Amniotic stem cell (primary cell): ENCODE measurements around the gene KIAA0319L.
"Not testable (repeated sequence)": the region's sequence is repeated elsewhere in the genome, so short reads cannot be mapped to it uniquely, and the experiment has no call there.

Experiments used
- DNase-seq: peaks from one replicate; lab custom pipeline; 2025; lab: John Stamatoyannopoulos, UW

The KIAA0319L gene

DNA sequence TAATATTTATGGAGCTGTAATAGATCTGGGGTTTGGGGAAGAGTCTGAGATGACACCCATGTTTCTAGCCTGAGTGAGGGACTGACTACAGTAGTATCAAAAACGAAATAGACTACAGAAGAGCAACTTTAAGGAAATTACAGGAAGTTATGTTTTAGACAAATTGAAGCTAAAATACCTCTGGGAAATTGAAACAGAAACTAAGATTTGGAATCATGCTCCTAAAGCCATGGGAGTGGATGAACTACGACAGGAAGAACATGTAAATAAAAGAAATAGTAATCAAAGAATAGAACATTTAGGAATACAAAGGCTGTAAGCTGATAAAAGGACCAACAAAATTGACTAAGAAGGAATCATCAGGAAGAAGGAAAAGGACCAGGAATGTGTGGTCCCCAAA lies 68.9 kb downstream of the KIAA0319L start:
- no peak for DNase-seq

DNA sequence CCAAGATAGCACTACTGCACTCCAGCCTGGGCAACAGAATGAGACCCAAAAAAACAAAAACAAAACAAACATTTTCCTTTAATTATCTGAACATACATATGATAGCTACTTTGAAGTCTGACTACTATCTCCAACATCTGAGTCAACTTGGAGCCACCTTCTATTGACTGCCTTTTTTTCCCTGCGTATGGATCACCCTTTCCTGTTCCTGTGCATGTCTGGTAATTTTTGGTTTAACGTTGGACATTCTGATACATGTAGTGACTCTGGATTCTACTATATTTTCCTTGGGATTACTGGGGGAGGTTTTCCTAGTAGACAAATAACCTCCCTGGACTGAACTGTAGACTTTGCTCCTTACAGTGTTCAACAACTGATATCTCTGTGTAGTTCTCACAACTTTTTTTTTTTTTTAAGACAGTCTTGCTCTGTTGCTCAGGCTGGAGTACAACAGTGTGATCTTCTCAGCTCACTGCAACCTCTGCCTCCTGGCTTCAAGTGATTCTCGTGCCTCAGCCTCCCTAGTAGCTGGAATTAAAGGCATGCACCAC lies 70.3 kb downstream of the KIAA0319L start:
- DNase-seq: no peak

DNA sequence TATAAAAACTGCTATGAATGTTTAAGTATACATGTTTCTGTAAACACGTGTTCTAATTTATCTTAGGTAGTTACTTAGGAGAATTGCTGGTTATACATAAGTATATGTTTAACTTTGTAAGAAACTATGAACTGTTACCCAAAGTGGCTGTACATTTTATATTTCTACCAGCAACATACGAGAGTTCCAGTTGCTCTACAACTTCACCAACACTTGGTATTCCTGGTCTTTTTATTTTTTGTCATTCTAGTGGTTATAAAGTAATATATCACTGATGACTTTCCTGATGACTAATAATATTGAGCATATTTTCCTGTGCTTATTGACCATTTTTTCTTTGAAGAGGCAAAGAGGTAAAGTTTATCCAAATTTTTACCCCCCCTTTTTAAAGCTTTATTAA lies 76.0 kb downstream of the KIAA0319L start:
- no peak for DNase-seq

DNA sequence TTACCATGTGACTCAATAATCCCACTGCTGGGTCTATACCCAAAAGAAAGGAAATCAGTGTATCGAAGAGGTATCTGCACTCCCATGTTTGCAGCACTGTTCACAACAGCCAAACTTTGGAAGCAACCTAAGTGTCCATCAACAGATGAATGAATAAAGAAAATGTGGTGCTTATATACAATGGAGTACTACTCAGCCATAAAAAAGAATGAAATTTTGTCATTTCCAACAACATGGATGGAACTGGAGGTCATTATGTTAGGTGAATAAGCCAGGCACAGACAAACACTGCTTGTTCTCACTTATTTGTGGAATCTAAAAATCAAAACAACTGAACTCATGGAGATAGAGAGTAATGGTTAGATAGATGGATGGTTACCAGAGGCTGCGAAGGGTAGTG lies 79.3 kb downstream of the KIAA0319L start:
- no peak for DNase-seq

DNA sequence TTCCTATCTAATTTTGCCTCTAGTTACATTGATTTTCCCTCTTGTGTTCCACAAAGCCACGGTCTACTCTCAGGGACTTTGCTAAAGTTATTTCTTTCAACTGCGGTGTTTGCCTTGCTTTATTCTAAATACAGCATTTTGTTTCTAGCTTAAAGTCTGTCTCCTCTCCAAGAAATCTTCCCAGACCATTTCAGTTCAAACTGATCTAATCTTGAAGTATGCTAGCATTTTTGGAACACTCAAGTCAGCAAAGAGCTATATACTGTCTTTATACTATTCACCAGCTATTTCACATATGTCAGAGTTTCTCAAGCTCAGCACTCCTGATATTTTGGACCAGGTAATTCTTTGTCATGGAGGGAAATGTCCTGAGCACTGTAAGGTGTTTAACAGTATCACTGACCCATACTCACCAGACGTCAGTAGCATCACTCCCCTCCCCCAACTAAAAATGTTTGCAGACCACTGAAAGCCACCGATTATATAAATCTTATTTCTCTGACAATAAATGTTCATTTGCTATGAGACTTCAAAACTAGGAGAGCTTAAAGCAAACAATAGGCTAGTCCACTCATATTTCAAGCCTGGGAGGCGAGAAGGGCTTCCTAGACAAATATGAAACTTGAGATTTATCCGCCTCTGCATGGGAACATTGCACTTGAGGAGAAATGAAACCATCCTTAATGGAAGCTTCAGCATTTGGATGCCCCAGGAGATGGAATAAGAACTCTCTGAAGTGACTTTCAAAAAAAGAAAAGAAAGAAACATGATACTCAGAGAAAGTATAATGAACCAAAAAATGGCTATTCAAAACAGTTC lies 81.1 kb downstream of the KIAA0319L start:
- no peak for DNase-seq

DNA sequence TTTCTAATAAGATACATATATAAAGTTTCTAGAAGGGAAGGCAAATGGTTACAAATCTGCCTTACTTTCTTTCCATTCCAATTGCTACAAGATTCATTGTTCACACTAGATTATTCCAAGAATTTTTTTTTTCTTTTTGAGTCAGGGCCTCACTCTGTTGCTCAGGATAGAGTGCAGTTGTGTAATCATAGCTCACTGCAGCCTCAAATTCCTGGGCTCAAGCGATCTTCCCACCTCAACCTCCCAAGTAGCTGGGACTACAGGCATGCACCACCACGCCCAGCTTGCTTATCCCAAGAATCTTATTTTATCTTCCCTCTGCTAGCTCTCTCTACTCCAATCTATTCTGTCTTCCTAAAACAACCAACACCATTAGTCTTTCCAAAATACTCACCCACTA lies 81.8 kb downstream of the KIAA0319L start:
- no peak for DNase-seq

DNA sequence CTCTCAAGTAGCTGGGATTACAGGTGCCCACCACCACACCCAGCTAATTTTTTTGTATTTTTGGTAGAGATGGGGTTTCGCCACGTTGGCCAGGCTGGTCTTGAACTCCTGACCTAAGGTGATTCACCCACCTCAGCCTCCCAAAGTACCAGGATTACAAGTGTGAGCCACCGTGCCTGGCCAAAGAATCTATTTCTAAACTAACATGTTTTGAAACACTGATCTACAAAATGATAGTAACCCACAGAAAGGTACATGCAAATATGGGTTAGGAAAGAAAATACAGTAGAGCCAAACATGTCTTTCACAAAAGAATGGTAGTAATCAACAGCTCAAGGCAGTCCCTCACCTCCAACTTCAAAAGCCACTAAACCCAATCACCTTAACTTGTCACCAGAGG lies 84.0 kb downstream of the KIAA0319L start:
- DNase-seq: not testable (repeated sequence)

DNA sequence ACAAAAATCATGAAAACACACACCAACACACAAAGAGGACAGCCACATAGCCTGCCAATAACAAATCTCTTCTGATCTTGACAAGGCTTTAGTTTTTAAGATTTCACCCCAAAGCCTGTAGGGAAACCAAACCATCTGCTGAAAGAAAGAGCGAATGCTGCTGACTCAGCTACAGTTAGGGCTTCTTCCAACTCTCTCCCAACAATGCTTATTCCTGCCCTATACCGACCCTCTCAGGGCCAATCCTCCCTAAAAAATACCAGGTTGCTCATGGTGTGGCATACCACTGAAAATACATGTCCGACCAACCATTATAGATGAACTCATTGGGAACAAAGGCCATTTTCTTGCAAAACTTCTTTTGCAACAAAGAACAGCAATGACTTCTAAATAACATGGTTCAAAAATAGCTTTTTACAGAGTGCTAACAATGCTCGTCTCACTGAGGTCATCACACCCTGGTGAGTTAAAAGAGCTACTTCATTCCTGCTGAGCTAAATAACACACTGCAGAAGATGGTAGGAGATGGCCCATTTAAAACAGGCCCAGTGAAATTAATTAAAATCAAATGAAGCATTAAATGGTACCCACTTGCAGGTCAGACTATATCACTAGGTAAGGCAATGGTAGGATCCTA lies 86.1 kb downstream of the KIAA0319L start:
- no peak for DNase-seq

DNA sequence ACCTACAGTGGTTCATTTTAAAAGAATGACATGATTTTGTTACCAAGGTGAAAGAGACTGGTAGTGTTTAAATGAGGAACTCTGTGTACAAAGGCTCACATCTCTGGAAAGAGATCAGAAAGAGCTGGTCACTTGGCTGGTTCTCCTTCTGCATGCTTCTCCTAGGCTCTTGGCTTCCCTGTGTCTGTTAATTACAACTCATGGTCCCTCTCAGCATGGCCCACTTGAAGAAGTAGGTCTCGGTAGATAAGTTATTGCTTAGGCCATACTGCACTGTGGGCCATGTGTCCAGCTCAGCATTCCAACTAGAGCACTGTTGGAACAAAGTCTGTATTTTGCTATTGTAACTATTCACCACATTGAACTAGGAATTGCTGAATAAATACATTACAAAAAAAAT lies 91.1 kb downstream of the KIAA0319L start:
- no peak for DNase-seq

DNA sequence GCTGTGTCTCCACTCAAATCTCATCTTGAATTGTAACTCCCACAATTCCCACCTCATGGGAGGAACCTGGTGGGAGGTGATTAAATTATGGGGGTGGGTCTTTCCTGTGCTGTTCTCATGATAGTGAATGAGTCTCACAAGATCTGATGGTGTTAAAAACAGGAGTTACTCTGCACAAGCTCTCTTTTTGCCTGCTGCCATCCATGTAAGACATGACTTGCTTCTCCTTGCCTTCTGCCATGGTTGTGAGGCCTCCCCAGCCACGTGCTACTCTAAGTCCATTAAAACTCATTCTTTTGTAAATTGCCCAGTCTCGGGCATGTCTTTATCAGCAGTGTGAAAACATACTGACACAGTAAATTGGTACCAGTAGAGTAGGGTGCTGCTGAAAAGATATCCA lies 93.5 kb downstream of the KIAA0319L start:
- not testable (repeated sequence) for DNase-seq

DNA sequence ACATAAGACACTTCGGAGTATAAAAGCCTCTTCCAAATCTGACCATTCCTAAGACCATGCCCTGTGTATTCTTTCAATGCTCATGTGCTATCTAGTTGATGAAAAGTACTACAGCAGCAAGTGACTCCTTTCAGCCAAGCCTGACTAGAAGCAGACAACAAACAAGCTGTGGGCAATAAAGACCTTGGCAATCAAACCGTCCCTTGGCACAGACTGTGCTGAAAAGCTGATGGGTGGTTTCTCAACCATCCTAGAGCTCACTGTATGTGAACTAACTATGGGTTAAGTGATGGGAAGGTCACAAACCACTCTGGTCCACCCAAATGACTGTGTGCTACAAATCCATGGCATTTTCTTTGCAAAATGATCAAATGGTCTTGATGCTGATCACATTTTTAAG lies 94.0 kb downstream of the KIAA0319L start:
- DNase-seq: no peak

DNA sequence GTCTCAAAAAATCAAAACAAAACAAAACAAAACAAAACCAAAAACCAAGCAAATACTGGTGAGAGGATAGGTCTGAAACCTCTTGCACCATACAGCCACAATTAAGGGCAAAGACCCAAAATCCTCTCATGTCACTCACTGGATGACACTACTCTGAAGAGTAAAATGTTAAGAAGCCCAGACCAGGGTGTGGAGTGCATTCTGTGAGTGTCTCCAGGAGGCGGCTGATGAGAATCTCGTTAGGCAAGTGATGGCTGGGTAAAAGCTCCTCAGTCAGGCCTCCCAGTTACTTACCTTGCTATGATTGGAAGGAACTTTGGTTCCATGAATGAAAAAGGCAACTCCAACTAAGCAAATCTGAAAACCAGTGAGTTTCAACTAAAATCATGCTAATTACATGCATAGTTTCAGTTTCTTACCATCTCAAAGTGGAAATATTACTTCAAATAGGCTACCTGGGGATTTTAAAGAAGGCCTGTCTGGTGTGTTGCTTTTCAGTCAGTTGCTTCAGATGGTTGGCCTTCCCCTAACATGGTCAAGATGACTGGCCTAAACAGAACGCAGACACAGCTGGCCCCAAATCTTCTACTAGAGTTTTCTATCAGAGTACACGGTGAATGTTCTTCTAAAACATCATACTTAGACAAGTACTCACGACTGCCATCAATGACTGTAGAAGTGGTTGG lies 95.1 kb downstream of the KIAA0319L start:
- no peak for DNase-seq

DNA sequence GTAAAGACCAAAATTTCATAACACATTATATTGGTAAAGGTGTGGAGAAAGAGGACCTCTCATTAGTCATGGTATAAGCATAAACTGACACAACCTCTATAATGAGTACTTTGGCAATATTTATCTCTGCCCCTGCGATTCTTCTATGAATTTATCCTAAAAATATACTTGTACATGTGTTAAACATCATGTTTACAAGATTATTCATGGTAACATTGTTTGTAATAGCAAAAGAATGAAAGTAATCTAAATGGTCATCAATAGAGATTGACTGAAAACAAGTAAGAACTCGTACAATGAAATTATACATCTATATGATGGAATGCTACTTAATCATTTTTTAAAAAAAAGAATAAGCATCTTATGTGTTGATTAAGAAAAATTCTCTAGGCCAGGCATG lies 96.4 kb downstream of the KIAA0319L start:
- DNase-seq: no peak

DNA sequence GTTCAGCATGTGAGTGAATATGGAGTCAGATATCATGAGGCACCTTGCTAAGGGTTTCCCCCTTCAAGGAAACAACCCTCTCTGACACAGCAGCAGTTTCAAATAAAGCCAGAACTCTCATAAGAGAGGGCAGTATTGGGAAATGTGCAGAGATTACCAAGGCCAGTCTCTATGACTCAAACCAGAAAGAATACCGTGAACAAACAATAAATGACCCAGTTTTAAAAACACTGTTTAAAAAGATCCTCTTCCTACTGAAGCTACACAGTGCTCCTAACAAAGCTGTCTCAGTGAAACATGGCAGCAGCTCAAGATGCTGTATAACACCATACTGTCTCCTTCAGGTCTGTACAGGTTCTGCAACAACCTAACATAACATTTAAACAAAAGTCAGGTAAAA lies 102.6 kb downstream of the KIAA0319L start:
- DNase-seq: no peak

DNA sequence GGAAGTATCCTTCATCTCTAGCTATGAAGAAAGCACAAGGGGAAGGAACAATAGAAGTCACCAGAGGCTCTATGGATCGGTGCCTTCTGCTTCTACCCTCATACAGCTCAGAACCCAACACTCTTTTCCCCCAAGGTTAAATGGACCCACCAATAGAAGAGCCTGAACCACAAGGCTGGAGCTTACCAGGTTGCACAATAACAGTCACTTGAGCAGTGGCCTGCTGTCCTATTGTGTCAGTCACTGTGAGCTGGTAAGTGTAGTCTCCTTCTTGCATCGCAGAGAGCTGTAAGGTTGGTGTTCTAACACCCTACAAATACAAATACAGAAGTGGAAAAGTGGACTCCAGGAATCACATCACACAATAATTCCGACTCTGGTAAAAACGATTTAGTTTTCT lies 103.0 kb downstream of the KIAA0319L start:
- DNase-seq: no peak

DNA sequence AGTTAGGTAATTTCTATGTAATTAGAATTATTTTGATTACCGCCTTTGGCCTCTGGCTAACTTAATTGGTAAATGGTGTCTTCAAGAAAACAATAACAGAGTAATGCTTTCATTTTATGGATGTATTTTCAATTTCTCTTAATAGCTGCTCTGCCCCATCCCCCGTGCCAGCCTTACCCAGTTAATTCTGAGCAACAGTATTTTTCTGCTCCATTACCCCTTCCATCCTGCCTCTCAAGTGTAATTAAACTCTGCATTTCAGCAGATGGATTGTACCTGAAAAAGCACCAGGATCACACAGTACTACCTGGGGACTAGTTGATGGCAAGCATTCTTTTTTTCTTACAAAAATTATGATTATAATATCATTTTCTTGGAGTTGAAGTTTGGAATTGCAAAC lies 104.2 kb downstream of the KIAA0319L start:
- no peak for DNase-seq

DNA sequence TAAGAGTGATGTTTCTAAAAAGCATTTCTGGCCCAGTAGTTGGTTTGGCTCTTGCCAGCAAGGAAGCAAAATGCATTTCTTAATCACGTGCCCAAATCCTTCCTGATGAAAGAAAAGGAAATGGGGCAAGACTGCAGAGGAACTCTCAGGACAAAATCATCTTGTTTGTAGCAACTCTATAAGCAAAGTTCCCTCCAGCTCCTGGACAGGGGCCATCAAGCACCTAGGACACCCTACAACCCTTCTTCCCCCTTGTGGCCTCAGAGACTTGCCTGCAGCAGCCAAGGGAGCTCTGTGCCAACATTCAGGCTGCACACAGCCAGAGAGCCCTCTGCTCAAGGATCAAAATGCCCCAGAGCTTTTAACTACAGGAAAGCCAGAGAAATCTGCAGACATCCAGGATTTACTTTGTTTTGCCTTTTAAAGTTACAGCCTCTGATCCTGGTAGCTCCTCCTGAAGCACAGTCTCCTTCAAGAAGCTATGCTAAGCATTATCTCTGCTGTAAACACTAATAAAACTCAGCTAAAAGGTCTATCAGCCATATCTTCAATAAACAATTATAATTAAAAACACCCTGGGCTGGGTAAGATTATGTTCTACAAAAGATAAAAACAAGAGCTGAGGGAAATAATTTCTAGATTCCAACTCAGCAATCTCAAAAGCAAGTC lies 105.0 kb downstream of the KIAA0319L start:
- no peak for DNase-seq

DNA sequence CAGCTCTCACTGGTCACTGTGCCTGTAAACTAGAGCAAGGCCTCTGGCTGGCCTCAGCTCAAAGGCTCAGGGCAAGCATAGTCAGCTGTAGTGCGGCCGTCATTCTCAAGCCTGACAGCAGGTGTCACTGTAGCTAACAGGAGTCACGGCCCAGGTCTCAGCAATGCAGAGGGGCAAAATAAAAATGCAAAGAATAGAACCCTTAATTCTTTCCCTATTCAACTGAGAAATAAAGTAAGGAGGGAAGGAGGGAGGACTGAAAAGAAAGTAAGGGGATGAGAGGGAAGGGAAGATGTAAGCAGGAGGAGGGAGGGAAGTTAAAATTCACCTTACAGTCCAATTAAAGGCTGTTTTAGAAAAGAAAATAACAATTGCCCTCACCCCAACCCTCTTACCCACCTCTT lies 106.1 kb downstream of the KIAA0319L start:
- DNase-seq: peak; percentile 23

DNA sequence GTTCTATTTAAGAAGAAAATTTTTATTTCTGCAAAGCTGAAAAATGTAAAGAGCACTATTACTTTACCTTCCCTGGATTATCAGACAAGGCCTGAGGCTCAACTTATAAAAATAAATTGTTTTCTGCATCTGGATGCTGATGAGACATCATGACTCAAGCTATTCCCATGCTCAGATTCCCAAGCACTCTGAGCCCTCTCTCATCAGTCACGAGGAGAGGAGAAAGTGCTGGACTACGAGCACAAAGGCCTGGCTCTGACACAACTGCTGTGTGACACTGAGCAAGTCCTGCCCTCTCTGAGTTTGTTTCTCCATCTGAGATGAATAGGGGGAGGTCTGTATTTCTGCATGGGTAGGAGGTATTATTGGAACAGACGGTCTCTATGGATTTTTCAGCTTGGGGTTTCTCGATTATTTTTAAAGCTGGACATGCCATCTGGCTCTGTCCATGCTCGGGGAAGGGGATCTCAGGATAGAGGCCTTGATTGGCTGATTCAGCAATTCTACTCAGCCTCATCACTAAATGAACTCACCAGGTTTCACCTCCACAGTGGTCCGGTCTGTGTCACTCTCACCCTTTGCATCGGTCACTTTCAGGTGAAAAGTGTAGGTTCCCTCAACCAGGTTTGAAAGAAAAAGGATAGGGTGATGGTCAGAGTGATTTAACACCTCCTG lies 107.7 kb downstream of the KIAA0319L start:
- DNase-seq: peak; percentile 91

DNA sequence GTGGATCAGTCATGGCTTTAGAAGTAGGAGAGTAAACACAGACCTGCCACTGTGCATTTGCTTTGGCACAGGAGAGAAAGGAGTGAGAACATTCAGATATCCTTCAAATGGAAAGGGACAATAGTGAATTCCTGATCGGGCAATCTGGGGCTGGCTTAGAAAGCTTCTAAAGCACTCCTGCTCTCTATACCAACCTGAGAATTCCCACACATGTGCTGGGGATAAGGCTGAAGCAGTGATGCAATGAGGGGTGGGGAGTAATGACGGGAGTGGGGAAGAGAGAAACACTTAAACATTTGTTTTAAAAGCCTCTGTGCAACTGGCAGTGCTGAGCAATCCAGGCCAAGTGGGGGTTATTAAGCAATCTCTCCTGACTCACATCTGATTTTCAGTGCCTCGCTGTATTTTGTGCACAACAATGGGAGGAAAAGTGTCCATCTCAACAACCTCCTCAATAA lies 108.8 kb downstream of the KIAA0319L start:
- peak; percentile 49 for DNase-seq

DNA sequence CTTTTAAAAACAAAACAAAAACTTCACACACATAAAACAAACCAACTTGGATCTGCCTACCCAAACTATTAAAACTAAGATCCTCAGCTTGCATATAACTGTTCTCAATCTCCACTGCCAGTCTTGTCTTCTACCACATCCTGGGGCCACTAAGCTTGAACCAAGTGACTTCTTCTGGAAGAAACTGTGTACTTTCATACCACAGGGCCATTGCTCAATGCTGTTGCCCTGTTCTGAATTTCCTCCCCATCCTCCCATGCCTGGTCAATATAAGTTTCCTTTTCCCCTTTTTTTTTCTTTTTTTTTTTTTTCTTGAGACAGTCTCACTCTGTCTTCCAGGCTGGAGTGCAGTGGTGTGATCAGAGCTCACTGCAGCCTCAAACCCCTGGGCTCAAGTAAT lies 109.9 kb downstream of the KIAA0319L start:
- no peak for DNase-seq

DNA sequence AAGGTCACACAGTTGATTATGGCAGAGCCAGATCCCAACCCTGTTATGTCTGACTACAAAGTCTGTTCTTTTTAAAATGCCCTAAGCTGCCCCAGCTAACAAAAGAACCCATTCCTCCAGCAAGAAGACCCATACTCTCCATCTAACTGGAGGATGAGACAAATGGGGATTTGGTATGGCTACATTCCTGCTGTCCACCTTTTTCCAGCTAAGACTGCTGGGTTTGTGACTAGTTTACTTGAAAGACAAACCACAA lies 112.8 kb downstream of the KIAA0319L start:
- DNase-seq: no peak
